ENCODE measurements around the gene NXPE3. TPM values are rescaled to one million over a fixed set of nuclear protein-coding genes. Genes with fewer than 3 reads are reported as not detected.

NXPE3 gene
- total RNA-seq, 2 experiments from 2014 or later, result 16.7 to 64.3 TPM

GRCh38 chr3:101817992-101818391 lies 39.0 kb downstream of the NXPE3 start:
- intact Hi-C loops (cut with micrococcal nuclease; ENCODE audit: unreplicated experiment), result loop anchor here (10.0 kb wide), 1 partner anchor 317 kb away; no protein-coding TSS in a partner anchor
- H3K9me3 ChIP-seq (ENCODE audit: low read length), result no peaks in the 10 kb centered on the region
- no peak overlapping the region for H3K4me3 ChIP-seq (ENCODE audit: low read depth, low read length, poor library complexity, severe bottlenecking)
- no TSS peak for BruUV-seq (replicated peaks)
- peak; percentile 55 for DNase-seq (ENCODE audit: low spot score)
- POLR2A ChIA-PET, result interaction anchor here (0.9 to 2.5 kb wide), 13 partner anchors 8 to 408 kb away, joined by 3 to 11 read pairs (median 4); partner anchors contain the start of gene NFKBIZ
- H3K36me3 ChIP-seq (ENCODE audit: insufficient read depth, low read length), result peaks cover 76% of the 10 kb centered on the region
- H3K9me2 ChIP-seq (ENCODE audit: insufficient read depth, low read length), result no peaks in the 10 kb centered on the region
- no peak for TF ChIP-seq EZH2phosphoT487 (IDR thresholded peaks at IDR 0.05; ENCODE audit: borderline replicate concordance, low read depth, low read length)
- TF ChIP-seq CTCF (conservative IDR thresholded peaks at IDR 0.05; ENCODE audit: low read length), result no peak
- CTCF ChIA-PET (ENCODE audit: unreplicated experiment), result interaction anchor here (0.8 to 0.9 kb wide), 2 partner anchors 59 to 416 kb away, joined by 3 read pairs; no protein-coding TSS in a partner anchor
- no peak overlapping the region for H2AFZ ChIP-seq (ENCODE audit: low read length)
- no peaks in the 10 kb centered on the region for H4K20me1 ChIP-seq (ENCODE audit: insufficient read depth, low read length)
- H3K4me1 ChIP-seq (ENCODE audit: insufficient read depth, low read length, poor library complexity, severe bottlenecking), result peaks cover 36% of the 10 kb centered on the region
- peaks cover 11% of the 10 kb centered on the region; the same call in 1 of the 2 replicates for H3K79me2 ChIP-seq (ENCODE audit: insufficient read depth, low read depth, low read length)
- peak overlapping the region; percentile 30 for H3K27ac ChIP-seq (ENCODE audit: low read depth, low read length, poor library complexity, severe bottlenecking)
- H3K4me2 ChIP-seq (ENCODE audit: low read length), result peak overlapping the region; percentile 16

GRCh38 chr3:101819649-101820206 lies 40.7 kb downstream of the NXPE3 start:
- Histone ChIP-seq H2AFZ (ENCODE audit: low read length) (no peak overlapping the region), H3K27ac (ENCODE audit: low read depth, low read length, poor library complexity, severe bottlenecking) (no peak overlapping the region), H3K4me1 (ENCODE audit: insufficient read depth, low read length, poor library complexity, severe bottlenecking) (peaks cover 26% of the 10 kb centered on the region), H3K9me2 (ENCODE audit: insufficient read depth, low read length) (no peaks in the 10 kb centered on the region), H3K79me2 (ENCODE audit: insufficient read depth, low read depth, low read length) (peaks cover 3% of the 10 kb centered on the region; the same call in 1 of the 2 replicates), H3K4me2 (ENCODE audit: low read length) (no peak overlapping the region), H3K36me3 (ENCODE audit: insufficient read depth, low read length) (peaks cover 79% of the 10 kb centered on the region), H3K4me3 (ENCODE audit: low read depth, low read length, poor library complexity, severe bottlenecking) (no peak overlapping the region), H4K20me1 (ENCODE audit: insufficient read depth, low read length) (no peaks in the 10 kb centered on the region), H3K9me3 (ENCODE audit: low read length) (no peaks in the 10 kb centered on the region)
- intact Hi-C loops (cut with micrococcal nuclease; ENCODE audit: unreplicated experiment), result loop anchor here (10.0 kb wide), 1 partner anchor 315 kb away; no protein-coding TSS in a partner anchor
- no peak for DNase-seq (ENCODE audit: low spot score)
- no TSS peak for BruUV-seq (replicated peaks)
- POLR2A ChIA-PET, result interaction anchor here (0.6 to 1.1 kb wide), 4 partner anchors 10 to 128 kb away, joined by 3 read pairs; no protein-coding TSS in a partner anchor
- CTCF ChIA-PET (ENCODE audit: unreplicated experiment), result no interaction called here
- no peak for TF ChIP-seq CTCF (conservative IDR thresholded peaks at IDR 0.05; ENCODE audit: low read length)
- TF ChIP-seq EZH2phosphoT487 (IDR thresholded peaks at IDR 0.05; ENCODE audit: borderline replicate concordance, low read depth, low read length), result no peak

- intact Hi-C loops (cut with micrococcal nuclease; ENCODE audit: unreplicated experiment), result no loop called here
- H3K9me3 ChIP-seq (ENCODE audit: low read length), result no peaks in the 10 kb centered on the region
- H3K4me3 ChIP-seq (ENCODE audit: low read depth, low read length, poor library complexity, severe bottlenecking), result no peak overlapping the region
- no peak for TF ChIP-seq EZH2phosphoT487 (IDR thresholded peaks at IDR 0.05; ENCODE audit: borderline replicate concordance, low read depth, low read length)
- no peak for TF ChIP-seq CTCF (conservative IDR thresholded peaks at IDR 0.05; ENCODE audit: low read length)
- peaks cover 74% of the 10 kb centered on the region for H3K36me3 ChIP-seq (ENCODE audit: insufficient read depth, low read length)
- ChIA-PET POLR2A (interaction anchor here (0.6 to 4.0 kb wide), 9 partner anchors 8 to 203 kb away, joined by 3 to 19 read pairs (median 3); partner anchors contain the start of gene NFKBIZ), CTCF (ENCODE audit: unreplicated experiment) (no interaction called here)
- H3K27ac ChIP-seq (ENCODE audit: low read depth, low read length, poor library complexity, severe bottlenecking), result no peak overlapping the region
- no peak overlapping the region for H2AFZ ChIP-seq (ENCODE audit: low read length)
- DNase-seq (ENCODE audit: low spot score), result no peak
- no peaks in the 10 kb centered on the region for H3K9me2 ChIP-seq (ENCODE audit: insufficient read depth, low read length)
- H4K20me1 ChIP-seq (ENCODE audit: insufficient read depth, low read length), result no peaks in the 10 kb centered on the region
- H3K4me2 ChIP-seq (ENCODE audit: low read length), result no peak overlapping the region
- H3K79me2 ChIP-seq (ENCODE audit: insufficient read depth, low read depth, low read length), result peaks cover 8% of the 10 kb centered on the region; the same call in 1 of the 2 replicates
- H3K4me1 ChIP-seq (ENCODE audit: insufficient read depth, low read length, poor library complexity, severe bottlenecking), result peaks cover 31% of the 10 kb centered on the region
- no TSS peak for BruUV-seq (replicated peaks)
Observed at GRCh38 chr3:101821503-101821902, 42.5 kb downstream of the NXPE3 start.
